AG04449 (cell line): ENCODE measurements around the gene CFH.

Experiments
- CTCF ChIA-PET: fragments of 350-600 bp; formaldehyde crosslinking; extraction: SDS; loops from one replicate; lab custom pipeline; 2021; ENCODE audit warnings: antibody characterized with exemption; lab: Yijun Ruan, JAX
- POLR2A ChIA-PET: fragments of 400-600, 350-600 bp; formaldehyde crosslinking; extraction: SDS; loops from one replicate; lab custom pipeline; 2020; ENCODE audit warnings: antibody characterized with exemption, inconsistent platforms; lab: Yijun Ruan, JAX
- DNase-seq: peaks from one replicate; pipeline ENCODE4 v3.0.0-alpha.2; 2010; ENCODE audit warnings: low read depth, low spot score
- H3K4me3 ChIP-seq: 2 replicates; pipeline ENCODE4 v1.5.1; 2011; ENCODE audit warnings: low read depth, mild to moderate bottlenecking, control low read depth, low read length
- TF ChIP-seq, protein P1 (sequence below): IDR thresholded peaks from one replicate; pipeline ENCODE4 v1.5.1; 2011; ENCODE audit warnings: mild to moderate bottlenecking, moderate library complexity, low read length, control low read depth, inconsistent platforms; ENCODE audit not compliant: insufficient read depth; ENCODE audit errors: missing control alignments

CFH gene

DNA sequence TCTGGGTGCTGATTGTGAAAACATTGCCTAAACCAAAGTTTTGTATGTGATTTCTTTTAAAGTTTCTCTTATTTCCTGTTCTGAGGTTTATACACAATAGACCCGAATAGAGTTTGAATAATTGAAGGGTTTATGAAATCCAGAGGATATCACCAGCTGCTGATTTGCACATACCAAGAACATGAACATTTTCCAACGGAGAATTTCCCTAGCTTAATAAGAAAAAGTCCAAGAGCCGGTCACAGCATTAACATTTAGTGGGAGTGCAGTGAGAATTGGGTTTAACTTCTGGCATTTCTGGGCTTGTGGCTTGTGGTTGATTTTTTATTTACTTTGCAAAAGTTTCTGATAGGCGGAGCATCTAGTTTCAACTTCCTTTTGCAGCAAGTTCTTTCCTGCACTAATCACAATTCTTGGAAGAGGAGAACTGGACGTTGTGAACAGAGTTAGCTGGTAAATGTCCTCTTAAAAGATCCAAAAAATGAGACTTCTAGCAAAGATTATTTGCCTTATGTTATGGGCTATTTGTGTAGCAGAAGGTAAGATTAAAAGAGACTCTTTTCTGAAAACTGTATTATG lies at the start of gene CFH:
Gene CFH, plus strand, starts transcription at position 407 of the 579 bp plus-strand sequence. Its CDS starts 75 bp downstream, at position 482.
- TF ChIP-seq, protein P1, sequence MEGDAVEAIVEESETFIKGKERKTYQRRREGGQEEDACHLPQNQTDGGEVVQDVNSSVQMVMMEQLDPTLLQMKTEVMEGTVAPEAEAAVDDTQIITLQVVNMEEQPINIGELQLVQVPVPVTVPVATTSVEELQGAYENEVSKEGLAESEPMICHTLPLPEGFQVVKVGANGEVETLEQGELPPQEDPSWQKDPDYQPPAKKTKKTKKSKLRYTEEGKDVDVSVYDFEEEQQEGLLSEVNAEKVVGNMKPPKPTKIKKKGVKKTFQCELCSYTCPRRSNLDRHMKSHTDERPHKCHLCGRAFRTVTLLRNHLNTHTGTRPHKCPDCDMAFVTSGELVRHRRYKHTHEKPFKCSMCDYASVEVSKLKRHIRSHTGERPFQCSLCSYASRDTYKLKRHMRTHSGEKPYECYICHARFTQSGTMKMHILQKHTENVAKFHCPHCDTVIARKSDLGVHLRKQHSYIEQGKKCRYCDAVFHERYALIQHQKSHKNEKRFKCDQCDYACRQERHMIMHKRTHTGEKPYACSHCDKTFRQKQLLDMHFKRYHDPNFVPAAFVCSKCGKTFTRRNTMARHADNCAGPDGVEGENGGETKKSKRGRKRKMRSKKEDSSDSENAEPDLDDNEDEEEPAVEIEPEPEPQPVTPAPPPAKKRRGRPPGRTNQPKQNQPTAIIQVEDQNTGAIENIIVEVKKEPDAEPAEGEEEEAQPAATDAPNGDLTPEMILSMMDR = no peak
- POLR2A ChIA-PET = no interaction called here
- DNase-seq = peak; percentile 77
- CTCF ChIA-PET = interaction anchor here (1.0 to 1.2 kb wide), 3 partner anchors 10 to 334 kb away, joined by 3 to 4 read pairs (median 3); no protein-coding TSS in a partner anchor
- no peak within 1 kb of the TSS for H3K4me3 ChIP-seq

DNA sequence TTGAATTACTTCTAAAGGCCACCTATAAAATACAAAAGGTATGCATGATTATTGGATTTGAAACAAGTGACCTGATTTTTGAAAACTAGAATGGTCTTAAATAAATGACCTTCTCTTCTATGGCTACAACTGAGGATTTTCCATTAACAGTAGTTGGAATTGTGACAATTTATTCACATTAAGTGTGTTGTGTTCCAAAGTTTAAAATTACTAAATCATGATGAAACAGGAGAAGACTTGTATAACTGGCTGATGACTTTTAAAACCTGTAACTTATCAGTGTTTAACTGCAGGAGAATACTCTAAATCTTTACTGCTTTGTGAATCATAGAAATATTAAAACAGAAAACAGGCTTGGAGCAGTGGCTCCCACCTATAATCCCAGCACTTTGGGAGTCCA lies 48.2 kb upstream of the CFH start:
- TF ChIP-seq, protein P1 = no peak
- DNase-seq = no peak
- no peak overlapping the region for H3K4me3 ChIP-seq
- CTCF ChIA-PET = no interaction called here
- POLR2A ChIA-PET = no interaction called here

DNA sequence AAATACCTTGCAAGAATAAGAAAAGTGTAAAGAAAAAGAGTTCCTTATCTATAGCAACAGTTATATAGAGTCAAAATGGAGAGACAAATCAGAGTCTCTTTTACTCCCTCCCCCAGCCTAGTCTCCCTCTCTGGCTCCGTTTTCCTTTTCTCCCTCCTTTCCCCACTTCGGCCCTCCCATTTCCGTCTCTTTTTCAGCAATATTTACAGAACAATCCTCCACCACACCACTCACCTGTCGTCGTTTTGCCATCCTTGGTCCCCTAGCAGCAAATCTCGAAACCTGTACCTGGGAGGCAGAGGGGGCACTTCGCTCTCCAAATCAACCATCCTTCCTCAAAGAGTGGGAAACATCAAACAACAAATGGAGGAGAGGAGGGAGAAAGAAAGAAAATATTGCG lies 43.9 kb upstream of the CFH start:
- ChIA-PET CTCF (no interaction called here), POLR2A (no interaction called here)
- TF ChIP-seq, protein P1 = no peak
- peak overlapping the region; percentile 61 for H3K4me3 ChIP-seq
- no peak for DNase-seq

DNA sequence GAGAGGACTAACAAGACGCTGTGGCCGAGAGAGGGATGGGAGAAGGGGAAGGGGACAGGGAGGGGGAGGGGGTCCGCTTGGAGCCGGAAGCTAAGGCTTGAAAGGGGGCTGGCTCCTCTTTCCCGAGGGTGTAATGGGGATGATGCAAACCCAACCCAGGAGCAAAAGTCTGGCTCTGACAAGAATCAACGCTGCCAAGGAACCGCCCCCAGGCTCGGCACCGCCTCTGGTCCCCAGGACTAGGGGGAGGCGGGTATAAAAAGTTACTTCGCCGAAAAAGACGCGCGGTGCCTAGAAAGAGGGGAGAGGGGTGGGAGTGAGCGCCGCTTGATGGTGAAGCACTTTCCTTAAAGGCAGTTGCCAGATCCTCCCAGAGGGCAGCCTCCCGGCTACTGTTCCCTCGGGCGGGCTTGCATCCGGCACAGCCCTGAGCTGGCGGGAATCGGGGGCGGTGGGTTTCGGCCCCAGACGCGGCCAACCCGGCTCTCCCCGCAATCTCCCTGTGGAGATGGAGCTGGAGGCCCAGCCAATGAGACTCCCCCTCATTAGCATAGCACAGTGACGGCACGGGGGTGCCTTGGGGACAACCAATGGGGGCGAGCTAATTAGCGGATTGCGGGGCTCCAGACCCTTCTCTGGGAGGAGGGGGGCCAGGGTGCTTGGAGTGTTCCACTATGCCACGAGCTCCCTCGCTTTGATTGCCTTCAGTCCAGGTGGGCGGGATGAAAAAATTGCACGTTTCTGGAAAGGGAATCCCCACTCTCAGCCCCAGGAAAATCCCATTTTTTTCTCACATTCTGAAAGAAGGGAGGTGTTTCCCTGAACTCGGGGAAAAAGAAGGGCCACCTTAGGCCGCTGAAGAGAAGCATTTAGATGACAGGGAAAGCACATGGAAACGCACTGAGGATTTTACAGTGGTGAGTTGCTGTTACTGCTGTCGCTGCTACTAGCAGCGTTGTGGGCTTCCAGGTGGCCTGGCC lies 43.2 kb upstream of the CFH start, which contains the start of gene KCNT2:
Gene KCNT2, minus strand, starts transcription at position 51 of the 980 bp plus-strand sequence. CDS start 131 bp downstream, outside the sequence.
- no peak for DNase-seq
- H3K4me3 ChIP-seq = peak within 1 kb of the TSS; percentile 61
- CTCF ChIA-PET = no interaction called here
- POLR2A ChIA-PET = no interaction called here
- TF ChIP-seq, protein P1 = no peak

DNA sequence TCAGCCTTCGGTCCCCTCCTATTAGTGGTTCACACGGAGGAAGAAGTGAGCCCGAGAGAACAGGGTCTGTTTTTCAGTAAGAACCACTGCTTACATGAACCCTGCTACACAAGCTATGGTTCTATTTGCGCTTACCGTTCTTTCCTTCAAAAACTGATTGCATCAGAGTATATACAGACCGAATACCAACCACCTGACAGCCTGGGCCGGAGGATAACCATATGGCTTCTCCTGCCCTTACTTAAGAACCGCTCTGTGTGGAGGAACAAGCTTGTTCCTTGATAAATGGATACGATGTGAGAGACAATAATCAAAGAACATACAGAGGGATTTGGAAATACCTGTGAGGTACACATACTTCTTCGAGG lies 42.5 kb upstream of the CFH start:
- POLR2A ChIA-PET = no interaction called here
- TF ChIP-seq, protein P1 = no peak
- no peak for DNase-seq
- CTCF ChIA-PET = no interaction called here
- H3K4me3 ChIP-seq = no peak overlapping the region

DNA sequence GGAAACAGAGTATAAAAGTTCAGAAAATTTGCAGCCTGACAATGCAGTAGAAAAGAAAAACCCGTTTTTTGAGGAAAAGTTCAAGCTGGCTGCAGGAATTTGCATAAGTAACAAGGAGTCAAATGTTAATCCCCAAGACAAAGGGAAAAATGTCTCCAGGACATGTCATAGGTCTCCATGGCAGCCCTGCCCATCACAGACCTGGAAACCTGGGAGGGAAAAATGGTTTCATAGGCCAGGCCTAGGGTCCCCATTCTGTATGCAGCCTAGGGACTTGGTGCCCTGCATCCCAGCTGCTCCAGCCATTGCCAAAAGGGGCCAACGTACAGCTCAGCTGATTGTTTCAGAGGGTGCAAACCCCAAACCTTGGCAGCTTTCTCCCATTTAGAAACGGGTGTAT lies 40.0 kb upstream of the CFH start:
- TF ChIP-seq, protein P1 = no peak
- ChIA-PET CTCF (no interaction called here), POLR2A (no interaction called here)
- no peak overlapping the region for H3K4me3 ChIP-seq
- DNase-seq = no peak
